SK-N-SH (cell line): ENCODE measurements around the gene KRT4. TPM values are rescaled to one million over a fixed set of nuclear protein-coding genes. Genes with fewer than 3 reads are reported as not detected.

Experiments
- CTCF ChIA-PET: fragments of 300-600, 350-600 bp; formaldehyde crosslinking; extraction: SDS; loops from one replicate; lab custom pipeline; 2021; lab: Yijun Ruan, JAX
- POLR2A ChIA-PET: fragments of 350-600 bp; sonication (Branson Sonifier 250); formaldehyde crosslinking; extraction: SDS; loops from one replicate; lab custom pipeline; 2020; ENCODE audit warnings: antibody characterized with exemption, inconsistent platforms; lab: Yijun Ruan, JAX
- DNase-seq: peaks from one replicate; pipeline ENCODE4 v3.0.0; 2012
- H2AFZ ChIP-seq: fragments of 200-600 bp; sonication (generic); 2 replicates; pipeline ENCODE4 v1.8.1; 2016; ENCODE audit warnings: antibody characterized with exemption, mild to moderate bottlenecking, low read depth
- H3F3A ChIP-seq: fragments of 200-600 bp; sonication (generic); replicated peaks from 2 replicates; pipeline ENCODE3; 2016; ENCODE audit warnings: antibody characterized with exemption, mild to moderate bottlenecking; ENCODE audit not compliant: insufficient read depth
- H3K27ac ChIP-seq, 2 experiments: fragments of 200-500 bp in 1 of 2; fragments of 200-600 bp in 1 of 2; sonication (Bioruptor generic) in 1 of 2; sonication (generic), shearing (Covaris generic) in 1 of 2; 2 replicates each; pipeline versions ENCODE4 v1.5.1 to v1.6.1; 2014 to 2016; ENCODE audit warnings: low read depth in 2 of 2, inconsistent platforms in 1 of 2, low read length in 1 of 2, mild to moderate bottlenecking in 1 of 2, mixed read lengths in 1 of 2
- H3K27me3 ChIP-seq: fragments of 200-600 bp; sonication (generic), shearing (Covaris generic); 2 replicates; pipeline ENCODE4 v1.6.1; 2016; ENCODE audit warnings: mixed run types; ENCODE audit not compliant: insufficient read depth
- H3K36me3 ChIP-seq, 2 experiments: fragments of 200-500 bp in 1 of 2; fragments of 200-600 bp in 1 of 2; sonication (Bioruptor generic) in 1 of 2; sonication (generic) in 1 of 2; replicated peaks in 1 of 2; 2 replicates each; pipeline versions ENCODE3 to v1.5.1; 2014 to 2016; ENCODE audit warnings: low read length in 1 of 2, mild to moderate bottlenecking in 1 of 2; ENCODE audit not compliant: insufficient read depth in 2 of 2, control insufficient read depth in 1 of 2
- H3K4me1 ChIP-seq, 2 experiments: fragments of 200-500 bp in 1 of 2; fragments of 200-600 bp in 1 of 2; sonication (Bioruptor generic) in 1 of 2; sonication (generic), shearing (Covaris generic) in 1 of 2; 2 replicates each; pipeline versions ENCODE4 v1.5.1 to v1.6.1; 2014 to 2016; ENCODE audit warnings: low read depth in 1 of 2, low read length in 1 of 2, mixed run types in 1 of 2; ENCODE audit not compliant: insufficient read depth in 2 of 2, control insufficient read depth in 1 of 2
- H3K4me2 ChIP-seq: fragments of 200-600 bp; sonication (generic), shearing (Covaris generic); 2 replicates; pipeline ENCODE4 v1.6.1; 2017; ENCODE audit warnings: mixed run types
- H3K4me3 ChIP-seq, 2 experiments: fragments of 200-500 bp in 1 of 2; fragments of 200-600 bp in 1 of 2; sonication (Bioruptor generic) in 1 of 2; sonication (generic), shearing (Covaris generic) in 1 of 2; 2 replicates each; pipeline versions ENCODE4 v1.5.1 to v1.8.1; 2014 to 2016; ENCODE audit warnings: low read depth in 2 of 2, inconsistent platforms in 1 of 2, low read length in 1 of 2, mild to moderate bottlenecking in 1 of 2, mixed read lengths in 1 of 2, moderate library complexity in 1 of 2
- H3K79me2 ChIP-seq: fragments of 200-600 bp; sonication (generic); 2 replicates; pipeline ENCODE4 v1.8.1; 2017; ENCODE audit warnings: mild to moderate bottlenecking; ENCODE audit not compliant: insufficient read depth
- H3K9ac ChIP-seq: fragments of 200-600 bp; sonication (generic); 2 replicates; pipeline ENCODE4 v1.6.1; 2017; ENCODE audit warnings: mixed run types
- H3K9me2 ChIP-seq: fragments of 200-600 bp; sonication (generic); 2 replicates; pipeline ENCODE4 v1.6.1; 2017; ENCODE audit warnings: mixed run types
- H3K9me3 ChIP-seq: fragments of 200-600 bp; sonication (generic); 2 replicates; pipeline ENCODE4 v1.6.1; 2017; ENCODE audit warnings: mixed run types, mild to moderate bottlenecking, moderate library complexity
- H4K20me1 ChIP-seq: fragments of 200-600 bp; sonication (generic); 2 replicates; pipeline ENCODE4 v1.6.1; 2017; ENCODE audit warnings: mild to moderate bottlenecking, mixed run types; ENCODE audit not compliant: insufficient read depth
- FOSL2 ChIP-seq: IDR thresholded peaks from 2 replicates; pipeline ENCODE4 v1.4.0; 2012; ENCODE audit warnings: low read depth, mild to moderate bottlenecking, moderate library complexity, borderline replicate concordance
- GABPA ChIP-seq: IDR thresholded peaks from 2 replicates; pipeline ENCODE4 v1.4.0; 2012; ENCODE audit warnings: low read depth, mild to moderate bottlenecking
- GATA2 ChIP-seq: sonication (generic); formaldehyde crosslinking; IDR thresholded peaks from 2 replicates; pipeline ENCODE4 v1.5.0; 2020; ENCODE audit warnings: mild to moderate bottlenecking, missing genetic modification reagents
- IRF3 ChIP-seq: fragments of 150-350 bp; IDR thresholded peaks from 2 replicates; pipeline ENCODE4 v1.6.1; 2016; ENCODE audit warnings: mild to moderate bottlenecking, low read depth, low read length
- JUND ChIP-seq: IDR thresholded peaks from 2 replicates; pipeline ENCODE4 v1.4.0; 2012
- MEF2A ChIP-seq: IDR thresholded peaks from 2 replicates; pipeline ENCODE4 v1.4.0; 2012; ENCODE audit warnings: low read depth, borderline replicate concordance
- NRF1 ChIP-seq: IDR thresholded peaks from 2 replicates; pipeline ENCODE4 v1.6.1; 2012; ENCODE audit warnings: low read depth, mild to moderate bottlenecking, low read length
- POLR2AphosphoS5 ChIP-seq: IDR thresholded peaks from 2 replicates; pipeline ENCODE4 v1.6.1; 2012; ENCODE audit warnings: low read depth, low read length
- RCOR1 ChIP-seq: fragments of 150-350 bp; IDR thresholded peaks from 2 replicates; pipeline ENCODE4 v1.6.1; 2017; ENCODE audit warnings: antibody characterized with exemption, low read length
- SMC3 ChIP-seq: IDR thresholded peaks from 2 replicates; pipeline ENCODE4 v1.6.1; 2012; ENCODE audit warnings: low read depth, low read length, improper control_type of control experiment
- TCF12 ChIP-seq: IDR thresholded peaks from 2 replicates; pipeline ENCODE4 v1.4.0; 2012
- WGBS: methylation state at CpG from one replicate; pipeline ENCODE4 v1.1.6; 2017; ENCODE audit warnings: low lambda C conversion rate; 5-methylcytosine and 5-hydroxymethylcytosine counted together
- polyA plus RNA-seq, 3 experiments: library from polyadenylated mRNA; depleted of rRNA; stranded (reverse); fragments of >200 nt; gene quantifications; 2 replicates each; pipeline ENCODE4 v1.2.3, GENCODE V29; 2012
- TF ChIP-seq, protein P1 (sequence below): IDR thresholded peaks from 2 replicates; pipeline ENCODE4; 2012
- TF ChIP-seq, protein P2 (sequence below): fragments of 150-350 bp; IDR thresholded peaks from 2 replicates; pipeline ENCODE4 v1.6.1; 2017; ENCODE audit warnings: antibody characterized with exemption, low read length, low read depth, borderline replicate concordance

Gene KRT4
- polyA plus RNA-seq, 1 of the 3 experiments (the other 2 are of a cell fraction), result not detected

DNA sequence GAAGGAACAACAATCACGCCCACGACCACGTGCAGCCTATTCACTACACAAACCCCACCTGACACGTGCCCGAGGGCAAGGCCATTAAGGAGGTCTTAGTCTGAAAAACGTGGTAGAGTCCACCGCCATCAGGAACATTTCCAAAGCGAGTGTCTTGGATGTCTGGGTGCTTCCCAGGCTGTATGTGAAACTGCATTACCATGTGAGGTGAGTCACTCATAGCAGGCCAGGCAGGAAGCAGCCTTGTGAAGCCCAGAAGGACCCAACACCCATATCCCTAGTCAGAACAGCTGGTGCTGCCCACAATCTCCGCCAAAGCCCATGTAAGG is 23.5 kb upstream of the KRT4 start:
- H3K9me3 ChIP-seq, result no peaks in the 10 kb centered on the region
- CTCF ChIA-PET, result interaction anchor here (1.1 kb wide), 1 partner anchor 465 kb away, joined by 4 read pairs; no protein-coding TSS in a partner anchor
- H3K36me3 ChIP-seq, result no peaks in the 10 kb centered on the region
- POLR2A ChIA-PET, result no interaction called here
- H3K4me1 ChIP-seq, result peaks cover 0 to 9% of the 10 kb centered on the region in 2 experiments; a peak in 1 of 4 replicates
- no peaks in the 10 kb centered on the region for H3F3A ChIP-seq
- H3K79me2 ChIP-seq, result no peaks in the 10 kb centered on the region
- peak overlapping the region; percentile 27; the same call in 1 of the 2 replicates for H2AFZ ChIP-seq
- no peak for DNase-seq
- H3K4me3 ChIP-seq, result no peak overlapping the region
- H4K20me1 ChIP-seq, result no peaks in the 10 kb centered on the region
- WGBS, result 31% methylated on average over 9 of the region's 9 CpGs
- no peaks in the 10 kb centered on the region for H3K9me2 ChIP-seq
- H3K27me3 ChIP-seq, result peaks cover 13% of the 10 kb centered on the region; the same call in 1 of the 2 replicates
- TF ChIP-seq FOSL2 (0 out of 2 replicates have a peak, but pooled peaks have one; percentile 11), SMC3 (no peak)
- H3K9ac ChIP-seq, result no peak overlapping the region
- H3K4me2 ChIP-seq, result 0 out of 2 replicates have a peak overlapping the region, but pooled peaks have one; percentile 2
- no peak overlapping the region for H3K27ac ChIP-seq

DNA sequence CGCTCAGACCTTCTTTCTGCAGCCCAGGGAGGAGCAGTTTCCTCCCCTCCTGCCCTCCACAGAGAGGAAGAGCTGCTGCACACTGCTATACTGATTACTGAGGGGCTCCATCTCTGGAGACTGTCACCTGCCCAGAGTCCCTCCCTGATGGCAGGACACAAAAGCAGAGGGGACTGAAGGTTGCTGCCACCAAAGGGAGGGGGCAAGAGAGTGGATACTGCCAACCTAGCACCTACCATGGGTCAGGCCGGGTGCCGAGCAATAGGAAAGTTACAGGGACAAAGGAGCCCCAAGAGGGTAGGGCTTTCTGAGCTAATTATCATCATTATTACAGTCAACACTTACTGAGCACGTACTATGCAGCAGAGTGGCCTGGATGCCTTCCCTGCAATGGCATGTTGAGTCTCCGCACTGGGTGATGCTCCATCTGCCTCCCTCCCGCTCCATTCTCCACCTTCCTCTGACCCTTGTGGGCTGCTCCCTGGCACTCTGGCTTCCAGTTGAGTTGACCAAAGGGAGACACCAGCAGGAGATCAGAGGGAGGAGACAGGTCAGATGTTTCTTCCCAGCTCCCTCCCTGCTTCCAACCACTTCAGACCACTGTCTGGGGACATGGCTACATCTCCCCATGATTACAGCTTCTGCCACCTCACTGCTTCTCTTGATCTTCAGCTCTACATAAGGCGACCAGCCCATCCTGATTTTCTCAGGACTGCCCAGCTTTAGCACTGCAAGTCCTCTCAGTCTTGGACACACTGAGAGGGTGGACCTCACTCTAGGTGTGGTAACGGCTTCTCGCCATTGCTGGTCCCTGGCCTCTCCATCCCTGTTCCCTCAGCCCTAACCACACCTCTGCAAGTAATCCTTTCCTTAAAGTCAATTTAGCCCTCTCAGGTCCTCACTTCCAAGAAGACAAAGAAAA is 22.8 kb upstream of the KRT4 start:
- no peaks in the 10 kb centered on the region for H3K9me2 ChIP-seq
- no peaks in the 10 kb centered on the region for H4K20me1 ChIP-seq
- WGBS, result 44% methylated on average over 9 of the region's 9 CpGs
- no peak overlapping the region for H3K4me3 ChIP-seq
- H2AFZ ChIP-seq, result peak overlapping the region; percentile 27; the same call in 1 of the 2 replicates
- H3K9ac ChIP-seq, result no peak overlapping the region
- DNase-seq, result no peak
- H3K4me1 ChIP-seq, result peaks cover 0 to 9% of the 10 kb centered on the region in 2 experiments; a peak in 1 of 4 replicates
- peaks cover 19% of the 10 kb centered on the region; the same call in 1 of the 2 replicates for H3K27me3 ChIP-seq
- TF ChIP-seq RCOR1, result no peak
- no peak for TF ChIP-seq TCF12
- TF ChIP-seq POLR2AphosphoS5, result no peak
- TF ChIP-seq, protein P1, sequence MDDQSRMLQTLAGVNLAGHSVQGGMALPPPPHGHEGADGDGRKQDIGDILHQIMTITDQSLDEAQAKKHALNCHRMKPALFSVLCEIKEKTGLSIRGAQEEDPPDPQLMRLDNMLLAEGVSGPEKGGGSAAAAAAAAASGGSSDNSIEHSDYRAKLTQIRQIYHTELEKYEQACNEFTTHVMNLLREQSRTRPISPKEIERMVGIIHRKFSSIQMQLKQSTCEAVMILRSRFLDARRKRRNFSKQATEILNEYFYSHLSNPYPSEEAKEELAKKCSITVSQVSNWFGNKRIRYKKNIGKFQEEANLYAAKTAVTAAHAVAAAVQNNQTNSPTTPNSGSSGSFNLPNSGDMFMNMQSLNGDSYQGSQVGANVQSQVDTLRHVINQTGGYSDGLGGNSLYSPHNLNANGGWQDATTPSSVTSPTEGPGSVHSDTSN, result no peak
- TF ChIP-seq IRF3, result no peak
- no peak for TF ChIP-seq MEF2A
- no peak for TF ChIP-seq JUND
- no peak for TF ChIP-seq FOSL2
- no peak for TF ChIP-seq NRF1
- TF ChIP-seq, protein P2, sequence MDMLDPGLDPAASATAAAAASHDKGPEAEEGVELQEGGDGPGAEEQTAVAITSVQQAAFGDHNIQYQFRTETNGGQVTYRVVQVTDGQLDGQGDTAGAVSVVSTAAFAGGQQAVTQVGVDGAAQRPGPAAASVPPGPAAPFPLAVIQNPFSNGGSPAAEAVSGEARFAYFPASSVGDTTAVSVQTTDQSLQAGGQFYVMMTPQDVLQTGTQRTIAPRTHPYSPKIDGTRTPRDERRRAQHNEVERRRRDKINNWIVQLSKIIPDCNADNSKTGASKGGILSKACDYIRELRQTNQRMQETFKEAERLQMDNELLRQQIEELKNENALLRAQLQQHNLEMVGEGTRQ, result no peak
- TF ChIP-seq GATA2, result no peak
- TF ChIP-seq GABPA, result no peak
- no peaks in the 10 kb centered on the region for H3K79me2 ChIP-seq
- POLR2A ChIA-PET, result no interaction called here
- H3K9me3 ChIP-seq, result no peaks in the 10 kb centered on the region
- no peaks in the 10 kb centered on the region for H3F3A ChIP-seq
- H3K4me2 ChIP-seq, result peak overlapping the region; percentile 55; the same call in 1 of the 2 replicates
- CTCF ChIA-PET, result interaction anchor here (0.6 to 1.1 kb wide), 2 partner anchors 29 to 464 kb away, joined by 3 to 4 read pairs; no protein-coding TSS in a partner anchor
- H3K27ac ChIP-seq, result no peak overlapping the region
- no peaks in the 10 kb centered on the region for H3K36me3 ChIP-seq
